SK-MEL-5 (cell line): ENCODE results near the gene GALM. TPM values are rescaled to one million over a fixed set of nuclear protein-coding genes. Genes with fewer than 3 reads are reported as not detected.

Experiments used
- DNase-seq: peaks from one replicate; pipeline ENCODE4 v3.0.0-alpha.2; 2016; ENCODE audit warnings: low read depth, low spot score
- in situ Hi-C: cut with HindIII; loops from 2 replicates; pipeline ENCODE4 v1.10.0; 2016; ENCODE audit warnings: low sequenced_read_pairs, high pct_unique_total_duplicates, low pct_unique_long_range_greater_than_20kb
- total RNA-seq: library from RNA; depleted of rRNA; stranded (reverse); fragments of >200 nt; shearing (Covaris generic); gene quantifications from 2 replicates; pipeline ENCODE4 v1.2.3, GENCODE V29; 2014; rRNA removed

The GALM gene
- total RNA-seq, 1 experiment from 2014 or later: 38.1 TPM

DNA sequence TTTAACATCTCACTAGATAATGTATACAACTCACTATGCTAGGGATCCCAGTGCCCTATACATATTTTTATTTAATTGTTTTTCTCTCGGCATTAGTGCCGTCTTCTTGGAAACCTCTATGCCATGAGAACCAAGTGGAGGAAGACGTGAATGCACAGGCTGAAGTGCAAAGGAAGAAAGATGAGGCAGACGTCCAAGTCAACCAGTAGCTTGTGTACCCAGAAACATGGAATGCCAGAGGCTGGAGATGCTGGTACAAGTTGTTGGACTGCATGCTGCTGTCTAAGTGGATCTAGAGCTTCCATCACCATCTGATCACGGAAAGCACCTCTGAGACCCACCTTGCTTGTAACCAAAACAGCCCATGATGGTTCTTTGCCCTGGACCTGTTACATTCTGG, 99.6 kb downstream of the GALM start:
- in situ Hi-C loops: no loop called here
- DNase-seq: no peak

DNA sequence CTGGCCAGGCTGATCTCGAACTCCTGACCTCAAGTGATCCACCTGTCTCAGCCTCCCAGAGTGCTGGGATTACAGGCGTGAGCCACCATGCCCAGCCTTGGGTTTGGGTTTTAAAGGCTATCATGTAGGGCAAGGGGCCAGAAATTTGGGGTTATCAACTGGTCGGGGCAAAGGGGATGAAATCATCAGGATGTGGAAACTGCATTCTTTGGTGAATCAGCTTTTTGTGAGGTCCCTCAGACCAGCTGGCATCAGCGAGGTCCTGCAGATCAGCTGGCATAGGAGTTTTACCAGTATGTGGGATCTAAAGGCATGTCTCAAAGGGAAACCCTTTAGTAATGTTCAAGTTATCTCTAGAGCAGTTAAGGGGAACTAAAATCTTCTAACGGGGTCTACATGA, 105.7 kb downstream of the GALM start:
- in situ Hi-C loops: no loop called here
- no peak for DNase-seq

DNA sequence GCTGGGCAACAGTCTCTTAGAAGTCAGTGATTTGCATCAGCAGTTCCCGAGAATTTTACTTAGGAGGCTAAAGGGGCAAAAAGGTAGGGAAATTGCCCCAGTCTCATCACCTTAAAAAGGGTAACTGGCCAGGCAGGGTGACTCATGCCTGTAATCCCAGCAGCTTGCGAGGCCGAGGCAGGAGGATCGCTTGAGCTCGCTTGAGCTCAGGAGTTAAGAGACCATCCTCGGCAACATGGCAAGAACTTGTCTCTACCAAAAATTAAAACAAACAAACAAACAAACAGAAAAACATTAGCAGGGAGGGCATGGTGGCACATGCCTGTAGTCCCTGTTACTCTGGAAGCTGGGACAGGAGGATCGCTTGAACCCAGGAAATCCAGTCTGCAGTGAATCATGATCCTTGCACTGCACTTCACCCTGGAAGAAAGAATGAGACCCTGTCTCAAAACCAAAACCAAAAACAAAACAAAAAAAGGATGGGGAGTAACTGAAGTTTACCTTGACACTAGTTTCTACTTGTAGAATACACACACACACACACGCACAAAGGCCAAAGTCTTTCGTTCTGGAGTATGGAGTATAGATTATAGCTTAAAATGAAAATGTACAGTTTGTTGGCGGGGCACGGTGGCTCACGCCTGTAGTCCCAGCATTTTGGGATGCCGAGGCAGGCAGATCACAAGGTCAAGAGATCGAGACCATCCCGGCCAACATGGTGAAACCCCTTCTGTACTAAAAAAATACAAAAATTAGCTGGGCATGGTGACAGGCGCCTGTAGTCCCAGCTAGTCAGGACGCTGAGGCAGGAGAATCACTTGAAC, 109.4 kb downstream of the GALM start:
- no peak for DNase-seq
- in situ Hi-C loops: no loop called here

DNA sequence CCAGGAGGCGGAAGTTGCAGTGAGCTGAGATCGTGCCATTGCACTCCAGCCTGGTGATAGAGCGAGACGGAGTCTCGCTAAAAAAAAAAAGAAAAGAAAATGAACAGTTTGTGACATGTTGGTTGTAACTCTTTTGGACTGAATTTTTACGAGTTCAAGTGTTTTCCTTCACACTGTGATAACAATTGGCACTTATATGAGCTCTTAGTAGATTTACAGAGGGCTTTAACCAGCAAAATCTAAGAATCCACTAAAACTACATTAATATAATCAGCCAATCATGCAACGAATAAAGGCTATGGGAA, 110.0 kb downstream of the GALM start:
- in situ Hi-C loops: no loop called here
- no peak for DNase-seq

DNA sequence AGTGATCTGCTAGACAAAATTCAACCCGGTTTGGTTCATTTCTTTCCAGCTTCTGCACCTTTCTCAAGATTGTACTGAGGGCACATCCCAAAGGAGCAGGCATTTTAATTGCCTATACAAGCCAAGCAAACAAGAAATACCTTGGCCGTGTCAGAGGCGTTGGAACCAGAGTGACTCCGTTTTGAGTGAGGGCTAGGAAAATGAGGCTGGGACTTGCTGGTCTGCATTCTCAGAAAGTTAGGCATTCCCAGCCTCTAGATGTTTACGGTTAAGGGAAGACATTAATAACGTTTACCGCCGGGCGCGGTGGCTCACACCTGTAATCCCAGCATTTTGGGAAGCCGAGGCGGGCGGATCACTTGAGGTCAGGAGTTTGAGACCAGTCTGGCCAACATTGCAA, 110.6 kb downstream of the GALM start:
- no peak for DNase-seq
- in situ Hi-C loops: no loop called here

DNA sequence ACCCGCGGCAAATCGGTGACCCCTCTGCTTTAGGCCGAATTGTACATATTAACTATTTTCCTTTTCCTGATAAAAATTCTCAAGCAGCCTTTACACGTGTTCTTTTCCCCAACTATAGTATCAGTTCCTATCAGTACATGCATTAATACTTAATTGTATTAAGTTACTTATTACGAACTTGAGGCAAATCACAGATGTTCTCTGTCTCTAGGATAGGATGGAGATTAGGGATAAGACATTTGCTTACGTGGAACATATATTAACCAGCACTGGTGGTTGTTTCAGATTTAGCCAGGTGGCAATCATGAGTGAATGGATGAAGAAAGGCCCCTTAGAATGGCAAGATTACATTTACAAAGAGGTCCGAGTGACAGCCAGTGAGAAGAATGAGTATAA, 112.8 kb downstream of the GALM start:
- in situ Hi-C loops: no loop called here
- no peak for DNase-seq

DNA sequence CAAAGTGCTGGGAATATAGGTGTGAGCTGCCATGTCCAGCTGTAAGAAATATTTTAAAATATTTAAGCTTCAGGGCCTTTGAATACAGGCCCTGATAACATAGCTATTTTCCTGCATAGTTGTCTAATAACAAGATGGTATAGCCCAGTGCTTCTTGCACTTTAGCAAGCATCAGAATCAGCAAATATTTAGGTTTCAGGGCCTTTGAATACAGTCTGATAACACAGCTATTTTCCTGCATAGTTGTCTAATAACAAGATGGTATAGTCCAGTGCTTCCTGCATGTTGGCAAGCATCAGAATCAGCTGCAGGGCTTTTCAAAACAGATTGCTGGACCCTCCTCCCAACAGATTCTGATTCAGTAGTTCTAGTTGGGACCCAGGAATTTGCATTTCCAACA, 117.7 kb downstream of the GALM start:
- DNase-seq: no peak
- in situ Hi-C loops: no loop called here

Other genes with a start within 250 kb of the GALM start
- 62.9 and 67.1 TPM in 2 replicates for gene HNRNPLL, start 63.2 kb upstream of the GALM start, total RNA-seq
- 134 and 140 TPM in 2 replicates for gene SRSF7, start 85.2 kb downstream of the GALM start, total RNA-seq
- gene GEMIN6, start 112.1 kb downstream of the GALM start, total RNA-seq: 33.9 and 37.2 TPM in 2 replicates
- 8.5 and 13.1 TPM in 2 replicates for gene DHX57, start 209.8 kb downstream of the GALM start, total RNA-seq
- 39.3 and 40.4 TPM in 2 replicates for gene MORN2, start 209.9 kb downstream of the GALM start, total RNA-seq
- gene ARHGEF33, start 223.8 kb downstream of the GALM start, total RNA-seq: not detected in 2 replicates